ENCODE results near the gene DNAH14. TPM values are rescaled to one million over a fixed set of nuclear protein-coding genes. Genes with fewer than 3 reads are reported as not detected.

DNAH14 gene
- total and polyA plus RNA-seq, 9 of the 15 experiments (the other 6 are each of a cell fraction or from before 2014, with no cell fraction given), result 58.4 to 142 (median 98.4) TPM

DNA sequence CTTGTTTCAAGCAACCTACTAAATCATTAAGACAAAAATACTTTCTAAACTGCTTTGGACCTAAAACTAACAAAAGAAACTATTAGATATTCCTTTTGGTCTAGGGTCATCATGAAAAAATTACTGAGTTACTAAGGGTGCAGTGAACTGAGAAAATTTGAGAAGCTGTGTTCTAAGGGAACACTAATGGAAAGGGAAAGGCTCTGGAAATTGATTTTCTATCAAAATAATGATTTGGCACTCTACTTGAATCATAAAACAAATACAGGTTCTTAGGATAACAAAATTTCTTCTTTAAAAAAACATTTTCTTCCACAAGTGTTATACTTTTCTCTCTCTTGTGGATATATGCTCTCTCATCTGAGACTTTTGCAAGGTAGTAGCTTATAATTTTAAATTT lies 213.5 kb downstream of the DNAH14 start:
- no peaks in the 10 kb centered on the region for H3K4me1 ChIP-seq (replicated peaks in 1 of 2; ENCODE audit: control insufficient read depth in 2 of 2, insufficient read depth in 2 of 2, low read length in 2 of 2)
- H3K4me2 ChIP-seq (ENCODE audit: insufficient read depth, low read length), result no peak overlapping the region
- H3K27ac ChIP-seq (ENCODE audit: extremely low read depth, low read depth, low read length), result no peak overlapping the region
- CTCF ChIA-PET (ENCODE audit: low intra/inter-chr PET ratio), result no interaction called here
- ATAC-seq, result no peak
- H3K9me3 ChIP-seq (replicated peaks; ENCODE audit: control insufficient read depth, insufficient read depth, low read depth, low read length), result no peaks in the 10 kb centered on the region
- H3K9me1 ChIP-seq (ENCODE audit: control insufficient read depth, insufficient read depth, low read length), result no peaks in the 10 kb centered on the region
- H3K27me3 ChIP-seq (ENCODE audit: control insufficient read depth in 2 of 2, insufficient read depth in 2 of 2, low read length in 2 of 2), result no peaks in the 10 kb centered on the region
- no peak overlapping the region for H3K9ac ChIP-seq (ENCODE audit: insufficient read depth in 1 of 2, low read depth in 2 of 2, low read length in 2 of 2)
- no peak for DNase-seq (ENCODE audit: extremely low read depth in 1 of 4, low spot score in 3 of 4)
- H3K79me2 ChIP-seq (ENCODE audit: control insufficient read depth, insufficient read depth, low read length), result no peaks in the 10 kb centered on the region
- intact Hi-C loops (cut with micrococcal nuclease) (no loop called here), in situ Hi-C loops (cut with MboI) (no loop called here)
- no TSS peak for BruUV-seq (replicated peaks)
- no peak overlapping the region for H3K4me3 ChIP-seq
- H2AFZ ChIP-seq (ENCODE audit: low read depth, low read length), result no peak overlapping the region
- H4K20me1 ChIP-seq (replicated peaks; ENCODE audit: control insufficient read depth, insufficient read depth, low read length), result no peaks in the 10 kb centered on the region
- H3K36me3 ChIP-seq (ENCODE audit: control insufficient read depth, insufficient read depth, low read length), result no peaks in the 10 kb centered on the region
- TF ChIP-seq ZC3H8 (IDR thresholded peaks at IDR 0.05) (no peak), ZNF57 (CRISPR knock-in tag; IDR thresholded peaks at IDR 0.05) (no peak), TCFL5 (CRISPR knock-in tag; conservative IDR thresholded peaks at IDR 0.05) (no peak)
- TF ChIP-seq, protein P1, sequence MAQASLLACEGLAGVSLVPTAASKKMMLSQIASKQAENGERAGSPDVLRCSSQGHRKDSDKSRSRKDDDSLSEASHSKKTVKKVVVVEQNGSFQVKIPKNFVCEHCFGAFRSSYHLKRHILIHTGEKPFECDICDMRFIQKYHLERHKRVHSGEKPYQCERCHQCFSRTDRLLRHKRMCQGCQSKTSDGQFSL (CRISPR knock-in tag; IDR thresholded peaks at IDR 0.05), result no peak
- TF ChIP-seq, protein P1 (tag; IDR thresholded peaks at IDR 0.05), result no peak
- POLR2A ChIA-PET, result no interaction called here
- FAIRE-seq, result no peak

DNA sequence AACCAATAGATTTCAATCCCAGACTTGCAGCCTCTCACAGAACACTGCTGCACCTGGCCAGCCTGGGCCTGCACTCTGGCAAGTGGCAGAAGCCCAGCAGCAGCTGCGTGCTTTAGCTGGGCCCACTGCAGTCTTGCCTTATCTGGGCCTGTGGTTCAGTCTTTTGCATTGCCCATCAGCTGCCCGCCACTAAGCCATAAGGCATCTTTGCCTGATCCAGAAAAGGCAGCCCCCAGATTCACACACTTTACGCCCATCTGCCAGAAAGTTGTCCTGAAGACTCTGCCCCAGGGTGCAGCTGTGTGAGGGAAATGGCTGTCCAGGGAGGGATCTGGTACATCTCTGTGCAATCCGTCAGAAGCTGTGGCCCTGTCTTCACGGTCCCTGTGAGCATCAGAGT lies 217.0 kb downstream of the DNAH14 start:
- DNase-seq (ENCODE audit: extremely low read depth in 1 of 4, low spot score in 3 of 4), result no peak
- no peak overlapping the region for H3K4me3 ChIP-seq
- no peaks in the 10 kb centered on the region for H3K79me2 ChIP-seq (ENCODE audit: control insufficient read depth, insufficient read depth, low read length)
- H3K9me1 ChIP-seq (ENCODE audit: control insufficient read depth, insufficient read depth, low read length), result no peaks in the 10 kb centered on the region
- H3K27me3 ChIP-seq (ENCODE audit: control insufficient read depth in 2 of 2, insufficient read depth in 2 of 2, low read length in 2 of 2), result no peaks in the 10 kb centered on the region
- H3K9ac ChIP-seq (ENCODE audit: insufficient read depth in 1 of 2, low read depth in 2 of 2, low read length in 2 of 2), result no peak overlapping the region
- POLR2A ChIA-PET, result no interaction called here
- no peak for TF ChIP-seq ARNT (IDR thresholded peaks at IDR 0.05)
- TF ChIP-seq SUPT5H (IDR thresholded peaks at IDR 0.05), result no peak
- TF ChIP-seq CHD4 (IDR thresholded peaks at IDR 0.05; ENCODE audit: insufficient read depth, insufficient replicate concordance, low read depth, low read length, poor library complexity, severe bottlenecking), result no peak
- TF ChIP-seq MEF2D (tag; conservative IDR thresholded peaks at IDR 0.05; ENCODE audit: low read depth), result no peak
- TF ChIP-seq, protein P2, sequence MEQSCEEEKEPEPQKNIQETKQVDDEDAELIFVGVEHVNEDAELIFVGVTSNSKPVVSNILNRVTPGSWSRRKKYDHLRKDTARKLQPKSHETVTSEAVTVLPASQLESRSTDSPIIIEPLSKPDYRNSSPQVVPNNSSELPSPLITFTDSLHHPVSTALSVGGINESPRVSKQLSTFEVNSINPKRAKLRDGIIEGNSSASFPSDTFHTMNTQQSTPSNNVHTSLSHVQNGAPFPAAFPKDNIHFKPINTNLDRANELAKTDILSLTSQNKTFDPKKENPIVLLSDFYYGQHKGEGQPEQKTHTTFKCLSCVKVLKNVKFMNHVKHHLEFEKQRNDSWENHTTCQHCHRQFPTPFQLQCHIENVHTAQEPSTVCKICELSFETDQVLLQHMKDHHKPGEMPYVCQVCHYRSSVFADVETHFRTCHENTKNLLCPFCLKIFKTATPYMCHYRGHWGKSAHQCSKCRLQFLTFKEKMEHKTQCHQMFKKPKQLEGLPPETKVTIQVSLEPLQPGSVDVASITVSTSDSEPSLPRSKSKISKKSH (CRISPR knock-in tag; IDR thresholded peaks at IDR 0.05), result no peak
- no peak for TF ChIP-seq CBX2 (IDR thresholded peaks at IDR 0.05; ENCODE audit: insufficient read depth, low read length, poor library complexity, severe bottlenecking)
- no peak for TF ChIP-seq TARDBP (IDR thresholded peaks at IDR 0.05)
- H4K20me1 ChIP-seq (replicated peaks; ENCODE audit: control insufficient read depth, insufficient read depth, low read length), result no peaks in the 10 kb centered on the region
- H3K4me2 ChIP-seq (ENCODE audit: insufficient read depth, low read length), result no peak overlapping the region
- CTCF ChIA-PET (ENCODE audit: low intra/inter-chr PET ratio), result no interaction called here
- FAIRE-seq, result no peak
- in situ Hi-C loops (cut with MboI) (no loop called here), intact Hi-C loops (cut with micrococcal nuclease) (no loop called here)
- no peaks in the 10 kb centered on the region for H3K4me1 ChIP-seq (replicated peaks in 1 of 2; ENCODE audit: control insufficient read depth in 2 of 2, insufficient read depth in 2 of 2, low read length in 2 of 2)
- no peaks in the 10 kb centered on the region for H3K9me3 ChIP-seq (replicated peaks; ENCODE audit: control insufficient read depth, insufficient read depth, low read depth, low read length)
- WGBS (ENCODE audit: insufficient coverage, low coverage, missing lambda C conversion rate), result 10% methylated on average over 5 of the region's 5 CpGs
- no peaks in the 10 kb centered on the region for H3K36me3 ChIP-seq (ENCODE audit: control insufficient read depth, insufficient read depth, low read length)
- peak; percentile 41 for ATAC-seq
- no TSS peak for BruUV-seq (replicated peaks)
- H2AFZ ChIP-seq (ENCODE audit: low read depth, low read length), result no peak overlapping the region
- no peak overlapping the region for H3K27ac ChIP-seq (ENCODE audit: extremely low read depth, low read depth, low read length)

Measured in K562 (cell line).